NCI-H1694 (cell line): Measurements from ENCODE around the gene RGL3.
"Not testable (repeated sequence)": the region's sequence is repeated elsewhere in the genome, so short reads cannot be mapped to it uniquely, and the experiment has no call there.

Experiments
- DNase-seq: peaks from one replicate; lab custom pipeline; 2025; lab: John Stamatoyannopoulos, UW

The RGL3 gene, protein sequence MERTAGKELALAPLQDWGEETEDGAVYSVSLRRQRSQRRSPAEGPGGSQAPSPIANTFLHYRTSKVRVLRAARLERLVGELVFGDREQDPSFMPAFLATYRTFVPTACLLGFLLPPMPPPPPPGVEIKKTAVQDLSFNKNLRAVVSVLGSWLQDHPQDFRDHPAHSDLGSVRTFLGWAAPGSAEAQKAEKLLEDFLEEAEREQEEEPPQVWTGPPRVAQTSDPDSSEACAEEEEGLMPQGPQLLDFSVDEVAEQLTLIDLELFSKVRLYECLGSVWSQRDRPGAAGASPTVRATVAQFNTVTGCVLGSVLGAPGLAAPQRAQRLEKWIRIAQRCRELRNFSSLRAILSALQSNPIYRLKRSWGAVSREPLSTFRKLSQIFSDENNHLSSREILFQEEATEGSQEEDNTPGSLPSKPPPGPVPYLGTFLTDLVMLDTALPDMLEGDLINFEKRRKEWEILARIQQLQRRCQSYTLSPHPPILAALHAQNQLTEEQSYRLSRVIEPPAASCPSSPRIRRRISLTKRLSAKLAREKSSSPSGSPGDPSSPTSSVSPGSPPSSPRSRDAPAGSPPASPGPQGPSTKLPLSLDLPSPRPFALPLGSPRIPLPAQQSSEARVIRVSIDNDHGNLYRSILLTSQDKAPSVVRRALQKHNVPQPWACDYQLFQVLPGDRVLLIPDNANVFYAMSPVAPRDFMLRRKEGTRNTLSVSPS

DNA sequence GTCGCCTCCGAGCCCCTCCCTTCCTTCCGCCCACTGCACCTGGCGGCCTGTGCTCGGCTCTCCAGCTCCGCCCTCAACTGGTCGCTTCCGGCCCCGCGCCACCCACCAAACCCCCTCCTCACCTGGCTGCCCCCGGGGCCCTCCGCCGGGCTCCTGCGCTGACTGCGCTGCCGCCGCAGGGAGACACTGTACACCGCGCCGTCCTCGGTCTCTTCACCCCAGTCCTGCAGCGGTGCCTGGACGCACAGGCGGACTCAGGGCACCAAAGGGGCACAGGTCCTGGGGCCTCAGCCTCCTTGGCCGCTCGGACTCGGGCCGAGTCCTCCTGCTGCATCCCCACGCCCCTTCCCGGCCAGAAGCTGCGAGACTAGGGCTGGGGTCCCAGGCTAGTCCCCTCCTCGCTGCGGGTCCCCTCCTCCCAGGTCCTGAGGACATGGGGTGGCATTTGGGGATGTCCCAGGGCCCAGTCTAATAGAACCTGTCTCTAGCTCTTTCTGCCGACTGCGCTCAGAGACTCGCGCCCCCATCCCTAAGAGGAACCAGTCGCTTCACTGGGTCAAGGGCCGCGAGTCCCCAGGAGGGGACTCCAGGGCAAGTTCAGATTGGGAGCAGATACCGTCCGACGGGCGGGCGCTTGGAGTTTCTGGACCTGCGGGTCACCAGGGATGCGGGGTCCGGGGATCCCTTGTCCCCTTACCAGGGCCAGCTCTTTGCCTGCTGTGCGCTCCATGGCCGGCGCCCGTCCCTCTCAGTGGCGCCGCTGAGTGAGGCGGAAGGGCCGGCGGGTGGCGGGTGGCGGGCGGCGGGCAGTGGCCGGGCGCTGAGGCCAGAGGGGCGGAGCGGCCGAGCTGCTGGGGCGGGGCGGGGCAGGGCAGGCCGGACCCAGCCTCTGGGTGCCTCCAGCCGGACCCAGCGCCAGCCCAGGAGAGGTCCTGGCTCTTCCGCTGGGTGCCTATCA lies at the start of gene RGL3:
Gene RGL3, minus strand, starts transcription at position 766 of the 958 bp plus-strand sequence. Its CDS starts 36 bp downstream, at position 730.
- DNase-seq, result no peak

DNA sequence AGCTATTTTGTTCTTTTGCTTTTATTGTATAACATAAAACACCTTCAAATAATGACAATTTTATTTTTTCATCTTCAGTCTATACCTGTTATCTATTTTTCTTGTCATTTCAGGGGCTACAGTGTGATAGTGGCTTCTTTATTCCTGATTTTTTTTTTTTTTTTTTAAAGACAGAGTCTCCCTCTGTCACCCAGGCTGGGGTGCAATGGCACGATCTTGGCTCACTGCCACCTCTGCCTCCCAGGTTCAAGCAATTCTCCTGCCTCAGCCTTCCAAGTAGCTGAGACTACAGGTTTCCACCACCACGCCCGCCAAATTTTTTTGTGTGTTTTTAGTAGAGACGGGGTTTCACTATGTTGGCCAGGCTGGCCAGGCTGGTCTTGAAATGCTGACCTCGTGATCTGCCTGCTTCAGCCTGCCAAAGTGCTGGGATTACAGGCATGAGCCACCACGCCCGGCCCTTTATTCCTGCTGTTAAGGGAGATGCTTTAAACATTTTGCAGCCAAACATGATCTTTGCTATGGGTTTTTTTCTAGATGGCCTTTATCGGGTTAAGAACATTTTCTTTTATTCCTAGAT lies 49.2 kb upstream of the RGL3 start:
- DNase-seq, result not testable (repeated sequence)

DNA sequence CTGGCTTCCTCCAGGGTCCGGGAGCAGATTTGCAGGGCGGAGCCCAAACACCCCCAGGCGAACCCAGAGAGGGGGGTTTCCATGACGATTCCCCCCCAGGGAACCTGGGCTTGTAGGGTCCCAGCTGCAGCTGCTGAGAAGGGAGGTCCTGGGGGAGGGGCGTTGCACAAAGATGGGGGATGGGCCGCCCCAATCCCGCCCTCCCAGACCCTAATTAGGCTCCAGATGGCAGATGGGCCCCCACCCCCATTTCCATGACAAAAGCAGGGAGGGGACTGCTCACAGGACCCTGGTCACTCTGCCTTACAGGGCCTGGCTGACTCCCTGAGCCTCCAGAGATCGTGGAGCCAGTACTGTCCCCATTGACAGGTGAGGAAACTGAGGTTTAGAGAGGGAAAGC lies 46.5 kb upstream of the RGL3 start:
- no peak for DNase-seq

DNA sequence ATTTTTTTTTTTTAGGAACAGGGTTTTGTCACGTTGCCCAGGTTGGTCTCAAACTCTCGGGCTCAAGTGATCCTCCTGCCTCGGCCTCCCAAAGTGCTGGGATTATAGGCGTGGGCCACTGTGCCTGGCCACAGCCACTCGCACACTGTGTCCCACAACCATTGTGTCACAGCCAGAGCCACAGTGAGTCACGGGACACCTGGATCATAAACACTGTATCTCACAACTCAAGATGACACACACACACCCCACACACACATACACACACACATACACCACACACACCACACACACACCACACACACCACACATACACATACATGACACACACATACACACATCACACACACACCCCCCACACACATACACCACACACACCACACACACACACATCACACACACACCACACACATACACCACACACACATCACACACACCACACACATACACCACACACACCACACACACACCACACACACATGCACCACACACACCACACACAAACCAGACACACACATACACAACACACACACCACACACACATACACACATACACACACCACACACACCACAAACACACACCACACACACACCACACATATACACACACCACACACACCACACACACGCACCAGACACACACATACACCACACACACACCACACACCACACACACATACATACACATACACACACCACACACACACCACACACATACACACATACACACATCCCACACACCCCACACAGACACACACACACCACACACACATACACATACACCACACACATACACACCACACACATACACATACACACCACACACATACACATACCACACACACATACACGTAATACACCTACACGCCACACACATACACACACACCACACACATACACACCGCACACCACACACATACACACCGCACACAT lies 45.5 kb upstream of the RGL3 start:
- no peak for DNase-seq

DNA sequence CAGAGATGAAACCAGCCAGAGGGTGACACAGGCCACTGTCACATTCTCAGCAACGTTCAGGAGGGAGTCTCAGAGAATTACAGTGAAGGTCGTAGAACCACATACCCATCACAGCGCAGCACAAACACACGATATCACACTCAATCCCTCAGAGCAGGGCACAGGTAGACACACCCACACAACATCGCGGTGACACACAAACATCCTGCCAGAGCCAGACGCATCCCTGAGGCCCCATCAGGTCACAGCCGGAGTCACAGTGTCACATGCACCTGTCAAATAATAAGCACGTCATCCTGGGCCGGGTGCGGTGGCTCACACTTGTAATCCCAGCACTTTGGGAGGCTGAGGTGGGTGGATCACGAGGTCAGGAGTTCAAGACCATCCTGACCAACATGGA lies 44.3 kb upstream of the RGL3 start:
- no peak for DNase-seq

DNA sequence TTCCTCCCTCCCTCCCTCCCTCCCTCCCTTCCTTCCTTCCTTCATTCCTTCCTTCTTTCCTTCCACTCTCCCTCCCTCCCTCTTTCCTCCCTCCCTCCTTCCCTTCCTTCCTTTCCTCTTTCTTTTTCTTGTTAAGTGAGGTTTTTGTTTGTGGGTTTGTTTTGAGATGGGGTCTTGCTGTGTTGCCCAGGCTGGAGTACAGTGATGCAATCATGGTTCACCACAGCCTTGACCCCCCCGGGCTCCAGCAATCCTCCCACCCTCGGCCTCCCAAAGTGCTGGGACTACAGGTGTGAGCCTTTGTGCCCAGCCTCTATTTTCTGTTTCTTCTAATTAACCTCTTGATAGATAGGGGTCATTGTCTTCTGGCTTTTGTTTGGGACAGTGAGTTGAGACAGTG lies 42.3 kb upstream of the RGL3 start:
- DNase-seq, result no peak

DNA sequence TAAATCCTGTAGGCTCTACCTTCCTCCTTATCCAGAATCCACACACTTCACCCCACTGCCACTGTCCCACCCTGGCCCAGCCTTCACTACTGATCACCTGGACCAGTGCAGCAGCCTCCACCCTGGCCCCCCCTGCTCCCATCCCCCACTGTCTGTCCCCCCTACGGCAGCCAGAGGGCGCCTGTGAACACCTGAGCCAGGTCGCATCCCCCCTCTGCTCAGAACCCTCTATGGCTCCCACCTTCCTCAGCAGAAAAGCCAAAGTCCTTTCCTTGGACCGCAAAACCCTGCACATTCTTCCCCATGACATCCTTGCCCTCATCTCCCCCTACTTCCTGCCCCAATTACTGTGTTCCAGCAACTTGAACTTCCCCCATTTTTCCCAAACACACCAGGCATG lies 41.1 kb upstream of the RGL3 start:
- no peak for DNase-seq

DNA sequence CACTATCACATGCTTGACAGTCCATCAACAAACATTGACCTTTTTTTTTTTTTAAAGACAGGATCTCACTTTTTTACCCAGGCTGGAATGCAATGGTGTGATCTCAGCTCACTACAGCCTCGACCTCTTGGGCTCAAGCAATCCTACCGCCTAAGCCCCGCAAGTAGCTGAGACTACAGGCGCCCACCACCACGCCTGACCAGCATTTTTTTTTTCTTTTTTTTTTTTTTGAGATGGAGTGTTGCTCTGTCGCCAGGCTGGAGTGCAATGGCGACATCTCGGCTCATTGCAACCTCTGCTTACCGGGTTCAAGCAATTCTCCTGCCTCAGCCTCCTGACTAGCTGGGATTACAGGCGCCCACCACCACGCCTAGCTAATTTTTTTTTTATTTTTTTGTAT lies 39.8 kb upstream of the RGL3 start:
- not testable (repeated sequence) for DNase-seq

DNA sequence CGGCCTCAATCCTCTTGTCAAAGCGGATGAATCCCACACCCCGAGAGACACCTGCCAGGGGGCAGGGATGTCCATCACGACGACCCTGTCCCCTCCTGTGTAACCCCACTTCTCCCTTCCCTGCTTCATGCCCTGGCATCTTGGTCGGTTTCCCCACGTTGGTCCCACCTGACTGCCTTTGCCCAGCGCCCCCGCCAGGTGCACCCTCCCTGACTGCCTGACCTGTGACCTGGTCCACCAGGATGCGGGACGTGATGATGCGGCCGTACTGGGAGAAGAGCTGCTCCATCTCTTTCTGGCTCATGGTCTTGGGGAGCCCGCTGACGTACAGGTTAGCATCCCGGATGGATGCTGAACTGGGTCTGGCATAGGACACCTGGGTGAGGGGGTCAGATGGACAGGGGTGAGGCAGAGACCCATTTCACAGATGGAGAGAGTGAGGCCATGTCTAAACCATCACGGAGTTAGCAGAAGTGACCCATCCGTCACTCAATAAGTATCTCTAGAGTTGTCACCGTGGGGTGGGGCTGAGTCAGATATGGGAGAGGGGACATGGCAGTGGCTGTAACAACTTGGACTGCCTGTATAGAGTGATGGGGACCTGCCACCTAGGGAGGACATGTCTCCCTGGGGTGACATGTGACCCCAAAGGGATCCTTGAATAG lies 39.3 kb upstream of the RGL3 start:
- no peak for DNase-seq

DNA sequence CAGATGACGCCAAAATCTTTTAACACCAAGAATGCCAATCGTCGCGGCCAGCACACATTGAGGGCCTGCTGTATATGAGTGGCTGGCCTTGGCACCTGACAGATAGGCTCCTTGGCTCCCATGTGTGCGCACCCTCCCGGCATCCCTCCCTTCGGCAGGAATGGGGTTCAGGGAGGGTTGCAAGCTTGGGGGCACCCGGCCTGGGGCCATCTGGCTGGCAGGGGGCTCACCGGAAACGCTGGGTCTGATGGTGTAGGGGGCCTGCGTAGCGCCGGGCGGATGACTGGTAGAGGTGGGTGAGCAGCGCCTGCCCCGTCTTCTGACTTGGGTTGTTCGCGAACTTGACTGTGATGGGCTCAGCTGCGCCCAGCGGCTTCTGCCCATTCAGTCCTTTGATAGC lies 38.7 kb upstream of the RGL3 start:
- DNase-seq, result no peak

DNA sequence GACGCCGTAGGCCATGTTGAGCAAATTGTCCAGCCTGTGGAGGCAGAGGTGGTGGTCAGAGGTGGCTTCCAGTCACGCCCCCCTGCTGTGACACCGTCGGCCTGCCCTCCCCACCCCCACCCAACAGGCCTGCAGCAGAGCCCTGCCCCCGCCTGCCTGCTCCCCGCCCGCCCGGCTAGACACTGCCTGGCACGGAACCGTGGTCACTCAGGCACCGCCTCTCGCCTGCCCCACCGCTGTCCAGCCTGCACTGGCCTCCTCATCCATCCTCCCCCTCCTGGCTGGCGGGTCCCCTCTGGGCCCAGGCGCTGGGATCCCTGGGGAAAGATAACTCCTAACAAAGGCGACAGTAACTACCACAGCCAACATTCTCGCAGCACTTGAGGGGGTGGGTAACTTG lies 38.0 kb upstream of the RGL3 start:
- DNase-seq, result no peak

DNA sequence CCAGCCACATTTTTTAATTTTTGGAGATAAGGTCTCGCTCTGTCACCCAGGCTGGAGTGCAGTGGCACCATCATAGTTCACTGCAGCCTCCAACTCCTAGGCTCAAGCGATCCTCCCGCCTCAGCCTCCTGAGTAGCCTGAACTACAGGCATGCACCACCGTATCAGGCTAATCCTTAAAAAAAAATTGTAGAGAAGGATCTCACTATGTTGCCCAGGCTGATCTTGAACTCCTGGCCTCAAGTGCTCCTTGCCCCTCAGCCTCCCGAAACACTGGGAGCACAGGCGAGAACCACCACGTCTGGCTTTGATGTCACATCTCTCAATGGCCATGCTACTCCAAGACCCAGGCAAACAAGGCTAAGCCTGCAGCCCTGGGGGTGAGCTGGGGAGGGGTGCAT lies 37.5 kb upstream of the RGL3 start:
- DNase-seq, result no peak

DNA sequence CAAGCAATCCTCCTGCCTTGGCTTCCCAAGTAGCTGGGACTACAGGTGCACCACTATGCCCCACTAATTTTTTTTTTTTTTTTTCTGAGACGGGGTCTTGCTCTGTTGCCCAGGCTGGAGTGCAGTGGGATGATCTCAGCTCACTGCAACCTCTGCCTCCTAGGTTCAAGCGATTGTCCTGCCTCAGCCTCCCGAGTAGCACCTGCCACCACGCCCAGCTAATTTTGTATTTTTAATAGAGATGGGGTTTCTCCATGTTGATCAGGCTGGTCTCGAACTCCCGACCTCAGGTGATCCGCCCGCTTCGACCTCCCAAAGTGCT lies 36.1 kb upstream of the RGL3 start:
- not testable (repeated sequence) for DNase-seq

DNA sequence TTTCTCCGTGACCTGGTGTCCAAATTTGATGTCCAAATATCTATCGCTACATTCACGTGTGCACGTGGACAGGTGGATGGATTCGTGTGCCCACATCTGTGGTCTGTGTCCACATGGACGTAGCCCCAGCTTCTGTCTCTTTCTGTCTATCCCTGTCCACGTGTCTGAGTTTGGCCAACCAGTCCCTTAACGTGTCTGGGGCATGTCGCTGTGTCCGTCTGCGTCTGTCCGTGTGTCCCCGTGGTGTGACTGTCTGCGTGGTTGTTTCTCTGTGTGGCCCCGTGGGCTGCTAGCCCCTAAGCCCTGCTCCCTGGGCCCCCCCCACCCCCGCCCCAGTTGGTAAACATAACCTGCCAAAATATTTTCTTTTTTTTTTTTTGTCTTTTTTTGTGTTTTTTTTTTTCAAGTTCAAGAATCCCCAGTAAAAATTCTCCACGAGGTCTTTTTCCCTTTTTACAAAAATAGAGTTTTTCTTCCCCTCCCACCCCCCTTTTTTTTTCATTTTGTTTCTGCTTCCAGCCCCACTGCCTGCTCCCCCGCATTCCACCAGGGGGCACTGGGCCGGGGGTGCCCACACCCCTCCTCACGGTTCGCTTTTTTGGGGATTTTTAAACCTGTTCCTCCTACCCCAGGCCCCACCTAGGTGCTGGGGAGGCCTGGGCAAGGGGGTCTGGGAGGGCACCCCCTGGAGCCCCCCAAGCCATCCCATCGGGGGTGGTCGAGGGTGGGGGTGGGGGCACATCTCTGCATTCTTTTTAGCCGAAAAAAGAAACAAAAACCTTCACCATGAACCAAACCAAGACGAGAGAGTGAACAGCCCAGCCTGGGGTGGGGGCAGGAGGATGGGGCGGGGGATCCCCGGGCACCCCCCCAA lies 34.6 kb upstream of the RGL3 start:
- DNase-seq, result no peak

DNA sequence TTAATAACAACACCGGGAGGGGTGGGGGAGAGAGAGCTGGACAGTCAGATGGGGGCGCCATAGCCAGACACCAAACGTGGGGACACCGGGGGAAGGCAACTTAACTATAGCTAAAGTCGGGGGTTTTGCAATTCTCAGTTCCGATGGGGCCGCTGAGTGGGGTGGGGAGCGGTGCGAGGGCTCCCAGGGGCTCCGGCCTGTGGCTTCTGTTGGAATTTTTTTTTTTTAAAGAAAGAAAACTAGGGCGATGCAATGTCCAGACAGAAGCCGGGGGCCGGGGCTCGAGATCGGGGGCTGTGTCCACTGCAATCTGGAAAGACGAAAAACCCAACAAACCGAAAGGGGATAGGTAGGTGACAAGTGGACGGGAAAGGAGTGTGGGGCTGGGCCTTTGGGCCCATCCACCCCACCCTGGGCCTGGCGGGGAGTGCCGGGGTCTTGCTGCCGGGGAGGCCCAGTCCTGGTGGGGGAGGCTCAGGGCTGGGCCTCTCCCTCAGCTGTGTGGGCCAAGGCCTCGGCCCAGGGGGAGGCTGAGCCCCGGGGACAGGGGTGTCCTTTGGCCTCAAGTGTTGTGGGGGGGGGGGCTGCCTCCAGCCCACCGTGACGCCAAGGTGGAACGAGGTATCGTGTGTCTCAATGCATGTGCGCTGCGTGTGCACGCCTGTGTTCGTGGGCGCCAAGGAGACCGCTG lies 33.7 kb upstream of the RGL3 start:
- DNase-seq, result no peak

DNA sequence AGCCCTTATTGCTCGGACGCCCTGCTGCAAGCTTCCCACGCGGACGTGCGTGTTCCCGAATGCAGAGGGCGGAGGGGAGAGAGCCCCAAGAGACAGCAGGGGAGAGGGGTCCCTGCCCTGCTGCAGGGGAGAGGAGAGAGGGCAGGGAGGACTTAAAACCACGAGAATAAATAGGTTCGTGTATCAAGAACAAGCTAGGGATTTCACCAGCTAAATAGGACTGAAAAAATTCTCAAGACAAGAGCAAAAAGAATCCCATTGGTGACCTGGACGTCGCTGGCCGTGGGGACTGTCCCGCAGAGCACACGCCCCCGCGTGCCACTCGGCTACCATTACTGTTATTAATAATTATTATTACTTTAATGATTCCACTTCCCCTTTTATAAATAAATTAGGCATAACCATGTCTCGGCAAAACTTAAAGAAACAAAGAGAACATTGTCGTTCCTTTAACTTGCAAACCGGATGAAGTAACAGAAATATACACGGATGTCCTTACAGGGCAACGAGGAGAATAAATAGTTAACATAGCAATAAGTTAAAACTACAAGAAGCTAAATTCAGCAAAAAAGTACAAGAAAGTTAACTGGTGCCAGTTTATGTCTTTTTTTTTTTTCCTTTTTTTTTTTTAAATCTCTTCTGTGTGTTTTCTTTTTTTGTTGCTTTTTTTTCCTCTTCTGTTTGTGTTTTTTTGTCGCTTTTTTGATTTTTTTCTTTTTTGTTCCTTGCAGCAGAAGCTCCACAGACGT lies 32.9 kb upstream of the RGL3 start:
- no peak for DNase-seq

DNA sequence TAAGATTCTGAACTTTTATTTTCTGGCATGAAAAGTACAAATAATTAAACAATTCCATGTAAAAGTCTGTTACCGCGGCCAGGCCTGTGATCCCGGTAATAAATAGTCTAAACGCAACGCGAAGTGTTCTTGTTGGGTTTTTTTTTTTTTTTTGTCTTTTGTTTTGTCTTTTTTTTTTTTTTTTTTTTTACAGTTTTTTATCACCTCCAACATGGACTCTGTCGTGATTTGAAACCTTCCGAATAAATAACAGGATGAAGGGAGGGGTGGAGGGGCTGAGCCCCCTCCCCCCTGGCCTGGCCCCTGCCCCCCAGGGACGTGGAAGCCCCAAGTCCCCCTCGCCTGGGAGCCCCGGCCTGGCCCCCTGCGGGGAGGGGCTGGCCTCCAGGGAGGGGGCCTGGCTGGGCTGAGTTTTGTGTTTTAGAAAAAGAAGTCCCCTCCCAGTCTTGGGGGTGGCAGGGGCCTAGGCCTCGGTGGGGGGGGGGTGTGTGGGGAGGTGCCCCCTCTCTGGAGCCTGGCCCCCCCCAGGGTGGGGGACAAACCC lies 32.3 kb upstream of the RGL3 start:
- no peak for DNase-seq
